ENCODE data around the gene PIGV. TPM values are rescaled to one million over a fixed set of nuclear protein-coding genes. Genes with fewer than 3 reads are reported as not detected.
"Not testable (repeated sequence)": the region's sequence is repeated elsewhere in the genome, so short reads cannot be mapped to it uniquely, and the experiment has no call there.

Gene PIGV
- total and polyA plus RNA-seq, 12 donors: 6.7 to 43.1 (median 28.4) TPM

GRCh38 chr1:26832249-26832960 lies 44.7 kb downstream of the PIGV start:
- H3K4me1 ChIP-seq (replicated peaks in 1 of 2): peaks cover 9 to 31% of the 10 kb centered on the region in 2 donors
- 89 to 94% (median 93%) methylated on average over 11 to 16 of the region's 16 CpGs for WGBS, 4 donors
- TF ChIP-seq CTCF (IDR thresholded peaks at IDR 0.05) (no peak), POLR2A (IDR thresholded peaks at IDR 0.05) (no peak)
- no peaks in the 10 kb centered on the region for H3K9me3 ChIP-seq (replicated peaks in 1 of 3)
- no peak overlapping the region for H3K27ac ChIP-seq
- intact Hi-C loops (cut with DNase I): no loop called here
- peaks cover 0 to 31% of the 10 kb centered on the region in 2 donors for H3K36me3 ChIP-seq (replicated peaks in 1 of 2)
- H3K4me3 ChIP-seq: no peak overlapping the region
- no peaks in the 10 kb centered on the region for H3K27me3 ChIP-seq
- DNase-seq: no peak

- Histone ChIP-seq H3K36me3 (replicated peaks in 1 of 2) (peaks cover 0 to 31% of the 10 kb centered on the region in 2 donors), H3K27ac (no peak overlapping the region)
These were observed 46.0 kb downstream of the PIGV start for GRCh38 chr1:26833432-26834405.

GRCh38 chr1:26837665-26838064 lies 49.9 kb downstream of the PIGV start:
- H3K9me3 ChIP-seq (replicated peaks in 1 of 3): not testable (repeated sequence)
- peaks cover 0 to 42% of the 10 kb centered on the region in 2 donors for H3K36me3 ChIP-seq (replicated peaks in 1 of 2)
- WGBS, 4 donors: 91 to 98% (median 96%) methylated on average over 5 of the region's 5 CpGs

More at GRCh38 chr1:26833432-26834405, 46.0 kb downstream of the PIGV start:
- intact Hi-C loops (cut with DNase I): no loop called here
- no peaks in the 10 kb centered on the region for H3K27me3 ChIP-seq
- no peak for DNase-seq
- H3K9me3 ChIP-seq (replicated peaks in 1 of 3): no peaks in the 10 kb centered on the region
- TF ChIP-seq CTCF (IDR thresholded peaks at IDR 0.05) (no peak), POLR2A (IDR thresholded peaks at IDR 0.05) (no peak)
- peaks cover 4 to 20% of the 10 kb centered on the region in 2 donors for H3K4me1 ChIP-seq (replicated peaks in 1 of 2)
- WGBS, 4 donors: 82 to 86% (median 85%) methylated on average over 17 to 23 of the region's 23 CpGs
- no peak overlapping the region for H3K4me3 ChIP-seq

GRCh38 chr1:26838474-26839338 lies 51.0 kb downstream of the PIGV start:
- H3K27ac ChIP-seq: peak overlapping the region in 4 of 5 donors; percentile 40 to 88 (median 51)
- TF ChIP-seq CTCF (IDR thresholded peaks at IDR 0.05) (no peak), POLR2A (IDR thresholded peaks at IDR 0.05) (no peak)
- intact Hi-C loops (cut with DNase I): no loop called here
- DNase-seq: peak in 4 of 7 donors; percentile 55 to 58 (median 56)
- peaks cover 0 to 41% of the 10 kb centered on the region in 2 donors for H3K36me3 ChIP-seq (replicated peaks in 1 of 2)
- H3K27me3 ChIP-seq: no peaks in the 10 kb centered on the region
- peaks cover 4 to 13% of the 10 kb centered on the region in 2 donors for H3K4me1 ChIP-seq (replicated peaks in 1 of 2)
- 42 to 100% (median 44%) methylated on average over 1 to 8 of the region's 8 CpGs for WGBS, 4 donors
- no peaks in the 10 kb centered on the region for H3K9me3 ChIP-seq (replicated peaks in 1 of 3)
- no peak overlapping the region for H3K4me3 ChIP-seq

More at GRCh38 chr1:26837665-26838064, 49.9 kb downstream of the PIGV start:
- H3K27me3 ChIP-seq; DNase-seq; intact Hi-C loops (cut with DNase I); H3K4me3 ChIP-seq; H3K27ac ChIP-seq: not testable (repeated sequence)
- peaks cover 4 to 13% of the 10 kb centered on the region in 2 donors for H3K4me1 ChIP-seq (replicated peaks in 1 of 2)

Measured in adrenal gland (tissue), 12 donors.